Chondrocyte (in vitro differentiated cells): ENCODE measurements around the gene CD80. TPM values are rescaled to one million over a fixed set of nuclear protein-coding genes. Genes with fewer than 3 reads are reported as not detected.
"Not testable (repeated sequence)": the region's sequence is repeated elsewhere in the genome, so short reads cannot be mapped to it uniquely, and the experiment has no call there.

Experiments
- DNase-seq: peaks from one replicate; pipeline ENCODE4 v3.0.0; 2021; ENCODE audit warnings: mixed read lengths, low spot score
- H3K27ac Mint-ChIP-seq: one replicate; pipeline ENCODE4 v1.8.0; 2021; ENCODE audit warnings: mild to moderate bottlenecking, moderate library complexity, mixed read lengths; ENCODE audit not compliant: unreplicated experiment
- H3K27me3 Mint-ChIP-seq: 2 replicates; pipeline ENCODE4 v1.8.0; 2021; ENCODE audit warnings: low read depth, mixed read lengths
- H3K36me3 Mint-ChIP-seq: 2 replicates; pipeline ENCODE4 v1.8.0; 2021; ENCODE audit warnings: low read depth, mixed read lengths
- H3K4me1 Mint-ChIP-seq: 2 replicates; pipeline ENCODE4 v1.8.0; 2021; ENCODE audit warnings: low read depth, mild to moderate bottlenecking, mixed read lengths
- H3K4me3 Mint-ChIP-seq: one replicate; pipeline ENCODE4 v1.8.0; 2021; ENCODE audit warnings: mild to moderate bottlenecking, moderate library complexity, mixed read lengths; ENCODE audit not compliant: unreplicated experiment
- H3K9me3 Mint-ChIP-seq: 2 replicates; pipeline ENCODE4 v1.8.0; 2021; ENCODE audit warnings: low read depth, mixed read lengths
- CTCF ChIP-seq: fragments of 200-600 bp; sonication (generic); IDR thresholded peaks from 2 replicates; pipeline ENCODE4 v1.5.0; 2021; ENCODE audit warnings: antibody characterized with exemption, mild to moderate bottlenecking, moderate library complexity
- total RNA-seq: library from RNA; stranded (reverse); gene quantifications from 3 replicates; pipeline ENCODE4 v1.2.1, GENCODE V29; 2021

Gene CD80
- total RNA-seq, 1 donor from 2014 or later: not detected

- H3K9me3 Mint-ChIP-seq: no peaks in the 10 kb centered on the region
- no peak for TF ChIP-seq CTCF
- H3K27me3 Mint-ChIP-seq: peaks cover 2% of the 10 kb centered on the region
- no peak for DNase-seq
- no peak overlapping the region for H3K27ac Mint-ChIP-seq
- H3K4me3 Mint-ChIP-seq: no peak overlapping the region
- peaks cover 3% of the 10 kb centered on the region for H3K4me1 Mint-ChIP-seq
- no peaks in the 10 kb centered on the region for H3K36me3 Mint-ChIP-seq
Measured at GRCh38 chr3:119557877-119558269, 1.5 kb downstream of the CD80 start.

GRCh38 chr3:119557192-119557876 is 2.1 kb downstream of the CD80 start:
- Mint-ChIP-seq H3K27me3 (peaks cover 2% of the 10 kb centered on the region), H3K4me3 (no peak overlapping the region), H3K36me3 (no peaks in the 10 kb centered on the region), H3K9me3 (no peaks in the 10 kb centered on the region), H3K4me1 (peaks cover 3% of the 10 kb centered on the region), H3K27ac (no peak overlapping the region)
- no peak for DNase-seq
- no peak for TF ChIP-seq CTCF

- no peak for DNase-seq
- Mint-ChIP-seq H3K4me3 (no peak overlapping the region), H3K9me3 (no peaks in the 10 kb centered on the region), H3K36me3 (no peaks in the 10 kb centered on the region), H3K4me1 (peaks cover 3% of the 10 kb centered on the region), H3K27me3 (peaks cover 2% of the 10 kb centered on the region), H3K27ac (no peak overlapping the region)
- no peak for TF ChIP-seq CTCF
Measured at GRCh38 chr3:119555929-119556328, 3.5 kb downstream of the CD80 start.

GRCh38 chr3:119555309-119555735 is 4.1 kb downstream of the CD80 start:
- Mint-ChIP-seq H3K27me3 (peaks cover 2% of the 10 kb centered on the region), H3K4me3 (no peak overlapping the region), H3K4me1 (peaks cover 3% of the 10 kb centered on the region), H3K9me3 (no peaks in the 10 kb centered on the region), H3K36me3 (no peaks in the 10 kb centered on the region), H3K27ac (no peak overlapping the region)
- DNase-seq: no peak
- no peak for TF ChIP-seq CTCF

- TF ChIP-seq CTCF: no peak
- no peaks in the 10 kb centered on the region for H3K36me3 Mint-ChIP-seq
- H3K9me3 Mint-ChIP-seq: no peaks in the 10 kb centered on the region
Measured at GRCh38 chr3:119553823-119554415, 5.5 kb downstream of the CD80 start.

GRCh38 chr3:119552928-119553327 is 6.5 kb downstream of the CD80 start:
- not testable (repeated sequence) for H3K9me3 Mint-ChIP-seq, H3K36me3 Mint-ChIP-seq, H3K4me1 Mint-ChIP-seq, H3K4me3 Mint-ChIP-seq, H3K27me3 Mint-ChIP-seq, DNase-seq, H3K27ac Mint-ChIP-seq

More at GRCh38 chr3:119553823-119554415, 5.5 kb downstream of the CD80 start:
- no peaks in the 10 kb centered on the region for H3K4me1 Mint-ChIP-seq
- peaks cover 2% of the 10 kb centered on the region for H3K27me3 Mint-ChIP-seq
- no peak for DNase-seq
- H3K27ac Mint-ChIP-seq: no peak overlapping the region
- no peak overlapping the region for H3K4me3 Mint-ChIP-seq
